M059J (cell line): Measurements from ENCODE around the gene SHC3. TPM values are rescaled to one million over a fixed set of nuclear protein-coding genes. Genes with fewer than 3 reads are reported as not detected.
A peak's percentile ranks its signal among the peaks of the same experiment; 100 is the strongest.

Experiments
- DNase-seq: peaks from one replicate; pipeline ENCODE4 v3.0.0-alpha.2; 2012; ENCODE audit warnings: low read depth
- total RNA-seq: library from RNA; depleted of rRNA; stranded (reverse); fragments of >200 nt; shearing (Covaris generic); gene quantifications from 2 replicates; pipeline ENCODE4 v1.2.3, GENCODE V29; 2014

The SHC3 gene
- total RNA-seq, 1 experiment from 2014 or later: 3.2 TPM

- DNase-seq: no peak
Observed at GRCh38 chr9:88986776-88987175, 191.8 kb downstream of the SHC3 start.

- no peak for DNase-seq
Observed at GRCh38 chr9:88985616-88986015, 193.0 kb downstream of the SHC3 start.

- no peak for DNase-seq
Observed at GRCh38 chr9:88984543-88984883, 194.1 kb downstream of the SHC3 start.

GRCh38 chr9:88983865-88984542 is 194.6 kb downstream of the SHC3 start:
- DNase-seq: no peak

- DNase-seq: peak; percentile 68
Observed at GRCh38 chr9:88980740-88981203, 197.8 kb downstream of the SHC3 start.

GRCh38 chr9:88979791-88980190 is 198.8 kb downstream of the SHC3 start:
- no peak for DNase-seq

GRCh38 chr9:88979021-88979420 is 199.6 kb downstream of the SHC3 start:
- no peak for DNase-seq

GRCh38 chr9:88978034-88978433 is 200.6 kb downstream of the SHC3 start:
- DNase-seq: peak; percentile 46

- no peak for DNase-seq
Observed at GRCh38 chr9:88976890-88977257, 201.7 kb downstream of the SHC3 start.

GRCh38 chr9:88975966-88976889 is 202.4 kb downstream of the SHC3 start:
- DNase-seq: no peak

- DNase-seq: no peak
Observed at GRCh38 chr9:88974641-88975040, 204.0 kb downstream of the SHC3 start.

- DNase-seq: peak; percentile 22
Observed at GRCh38 chr9:88973281-88974045, 205.2 kb downstream of the SHC3 start.

- DNase-seq: no peak
Observed at GRCh38 chr9:88972401-88972800, 206.2 kb downstream of the SHC3 start.

- no peak for DNase-seq
Observed at GRCh38 chr9:88971131-88971960, 207.3 kb downstream of the SHC3 start.

- DNase-seq: no peak
Observed at GRCh38 chr9:88969646-88970373, 208.8 kb downstream of the SHC3 start.

- DNase-seq: no peak
Observed at GRCh38 chr9:88968799-88969198, 209.8 kb downstream of the SHC3 start.

GRCh38 chr9:88966894-88967676 is 211.5 kb downstream of the SHC3 start:
- DNase-seq: no peak

- no peak for DNase-seq
Observed at GRCh38 chr9:88965473-88965872, 213.1 kb downstream of the SHC3 start.

GRCh38 chr9:88960632-88961031 is 218.0 kb downstream of the SHC3 start:
- no peak for DNase-seq
